Urinary bladder (tissue), 4 donors: ENCODE measurements around the gene IGSF23. TPM values are rescaled to one million over a fixed set of nuclear protein-coding genes. Genes with fewer than 3 reads are reported as not detected.
"Not testable (repeated sequence)": the region's sequence is repeated elsewhere in the genome, so short reads cannot be mapped to it uniquely, and the experiment has no call there.

ENCODE experiments used
- DNase-seq: peaks from one replicate; pipeline ENCODE4 v3.0.0-alpha.2; 2015; ENCODE audit errors: extremely low spot score
- H3K27ac ChIP-seq: one replicate; pipeline ENCODE4 v1.5.1; 2013; ENCODE audit warnings: low read depth, mild to moderate bottlenecking, moderate library complexity
- H3K36me3 ChIP-seq: one replicate; pipeline ENCODE4 v1.6.1; 2013; ENCODE audit warnings: mild to moderate bottlenecking, moderate library complexity; ENCODE audit not compliant: insufficient read depth
- H3K4me1 ChIP-seq: one replicate; pipeline ENCODE4 v1.6.1; 2013; ENCODE audit warnings: mild to moderate bottlenecking, moderate library complexity; ENCODE audit not compliant: insufficient read depth
- H3K4me3 ChIP-seq: one replicate; pipeline ENCODE4 v1.5.1; 2013; ENCODE audit warnings: low read depth, low read length
- WGBS: extraction: QIAGEN DNeasy Blood & Tissue Kit; methylation state at CpG from one replicate; pipeline ENCODE4 v1.1.7; 2013; 5-methylcytosine and 5-hydroxymethylcytosine counted together
- polyA plus RNA-seq: library from polyadenylated mRNA; stranded (reverse); fragments of 200-250 nt; gene quantifications from one replicate; pipeline ENCODE4 v1.2.3, GENCODE V29; 2013
- total RNA-seq: library from RNA; depleted of rRNA; stranded (reverse); fragments of >200 nt; gene quantifications from one replicate; pipeline ENCODE4 v1.2.3, GENCODE V29; 2014
- donor health status: healthy with polysubstance abuse.
- donor health status: healthy.

IGSF23 gene
- total and polyA plus RNA-seq, 2 donors, result not detected

DNA sequence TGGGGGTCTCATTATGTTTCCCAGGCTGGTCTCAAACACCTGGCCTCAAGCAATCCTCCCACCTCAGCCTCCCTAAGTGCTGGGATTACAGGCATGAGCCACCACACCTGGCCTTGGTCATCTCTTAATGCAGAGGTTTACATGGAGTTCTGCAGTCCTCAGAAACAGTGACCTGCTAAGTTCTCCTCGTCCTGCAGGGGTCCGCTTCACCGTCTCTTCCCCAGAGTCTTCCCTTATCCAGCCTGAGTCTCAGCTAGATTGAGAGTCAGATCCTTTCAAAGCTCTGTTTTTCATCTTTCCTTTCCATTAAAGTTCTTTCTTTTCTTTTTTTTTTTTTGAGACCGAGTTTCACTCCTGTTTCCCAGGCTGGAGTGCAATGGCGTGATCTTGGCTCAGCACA lies 2.9 kb upstream of the IGSF23 start:
- H3K4me3 ChIP-seq, H3K27ac ChIP-seq, H3K36me3 ChIP-seq, H3K4me1 ChIP-seq, DNase-seq: not testable (repeated sequence)
- WGBS, result 55% methylated on average over 5 of the region's 5 CpGs

DNA sequence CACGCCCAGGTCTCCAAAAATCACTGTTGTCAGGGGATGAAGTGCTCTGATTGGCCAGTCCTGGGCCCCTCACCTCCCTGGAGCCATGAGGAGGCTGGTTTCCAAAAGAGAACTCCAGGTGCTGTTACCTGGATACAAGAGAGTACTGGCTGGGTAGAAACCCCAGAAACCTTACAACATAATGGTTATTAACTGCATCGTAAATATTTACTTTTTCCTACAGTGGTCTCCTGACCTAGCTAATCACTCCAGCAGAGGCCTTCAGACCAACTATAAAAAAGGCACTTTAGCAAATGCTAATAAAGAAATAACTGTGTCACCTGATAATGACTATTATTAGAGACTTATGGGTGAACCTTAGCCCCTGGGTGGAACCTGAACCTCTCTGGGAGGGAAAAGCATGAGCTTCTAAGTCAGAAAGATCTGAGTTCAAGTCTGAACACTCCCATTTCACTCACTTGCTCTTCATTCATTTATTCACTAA lies 1.5 kb upstream of the IGSF23 start:
- H3K4me3 ChIP-seq, result no peak overlapping the region
- no peaks in the 10 kb centered on the region for H3K36me3 ChIP-seq
- no peak overlapping the region for H3K27ac ChIP-seq
- no peak for DNase-seq
- WGBS, result 82% methylated on average over 2 of the region's 2 CpGs
- no peaks in the 10 kb centered on the region for H3K4me1 ChIP-seq

- DNase-seq, result no peak
- no peak overlapping the region for H3K27ac ChIP-seq
- no peaks in the 10 kb centered on the region for H3K4me1 ChIP-seq
- no peak overlapping the region for H3K4me3 ChIP-seq
- no peaks in the 10 kb centered on the region for H3K36me3 ChIP-seq
- WGBS, result 95% methylated on average over 10 of the region's 10 CpGs
These were observed 950 bp downstream of the IGSF23 start for GRCh38 chr19:44614313-44614712.

DNA sequence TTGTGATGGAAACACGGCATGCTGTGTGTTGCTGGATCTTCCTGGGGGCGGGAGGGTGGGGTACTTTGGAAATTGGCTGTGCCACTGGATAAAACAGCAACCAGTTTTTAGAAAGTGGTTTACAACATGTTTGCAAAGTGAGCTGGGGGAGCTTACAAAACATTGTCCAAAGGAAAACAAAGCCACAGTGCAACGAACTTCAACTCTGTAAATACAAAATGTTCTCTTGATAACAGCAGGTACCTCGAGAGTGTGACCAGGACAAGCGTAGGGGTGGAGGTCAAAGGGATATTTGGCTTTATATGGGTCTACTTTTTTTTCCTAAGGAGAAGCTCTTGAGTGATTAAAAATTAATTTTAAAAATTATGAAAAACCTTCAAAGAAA lies 2.5 kb downstream of the IGSF23 start:
- no peaks in the 10 kb centered on the region for H3K36me3 ChIP-seq
- no peaks in the 10 kb centered on the region for H3K4me1 ChIP-seq
- H3K4me3 ChIP-seq, result no peak overlapping the region
- DNase-seq, result no peak
- no peak overlapping the region for H3K27ac ChIP-seq
- WGBS, result 54% methylated on average over 5 of the region's 5 CpGs

- Histone ChIP-seq H3K4me1 (no peaks in the 10 kb centered on the region), H3K27ac (no peak overlapping the region), H3K36me3 (no peaks in the 10 kb centered on the region), H3K4me3 (no peak overlapping the region)
- no peak for DNase-seq
- WGBS, result 84% methylated on average over 8 of the region's 8 CpGs
These were observed 3.9 kb downstream of the IGSF23 start for GRCh38 chr19:44617110-44617880.

DNA sequence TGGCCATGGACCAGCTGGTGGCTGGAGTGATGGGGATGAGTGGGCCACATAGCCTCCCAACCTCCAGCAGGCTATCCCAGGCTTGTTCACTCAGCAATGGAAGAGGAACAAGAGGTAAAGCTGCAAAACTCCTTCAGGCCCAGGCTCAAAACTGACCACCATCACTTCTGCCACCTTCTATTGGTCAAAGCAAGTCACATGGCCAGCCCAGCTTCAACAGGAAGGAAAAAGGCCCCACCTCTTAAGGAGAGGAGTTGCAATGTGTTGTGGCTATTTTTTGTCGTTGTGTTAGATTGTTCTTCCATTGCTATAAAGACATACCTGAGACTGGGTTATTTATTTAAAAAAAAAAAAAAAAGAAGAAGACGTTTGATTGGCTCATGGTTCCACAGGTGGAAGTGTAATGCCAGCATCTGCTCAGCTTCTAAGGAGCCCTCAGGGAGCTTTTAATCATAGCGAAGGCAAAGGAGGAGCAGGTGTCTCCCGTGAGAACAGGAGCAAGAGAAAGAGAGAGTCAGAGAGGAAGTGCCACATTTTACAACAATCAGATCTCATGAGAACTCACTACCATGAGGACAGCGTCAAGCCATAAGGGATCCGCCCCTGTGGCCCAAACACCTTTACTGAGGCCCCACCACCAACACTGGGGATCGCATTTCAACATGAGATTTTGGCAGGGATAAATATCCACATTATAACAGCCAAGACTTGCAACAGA lies 5.4 kb downstream of the IGSF23 start:
- 76% methylated on average over 7 of the region's 7 CpGs for WGBS
- no peak for DNase-seq
- no peak overlapping the region for H3K27ac ChIP-seq
- H3K36me3 ChIP-seq, result no peaks in the 10 kb centered on the region
- no peak overlapping the region for H3K4me3 ChIP-seq
- H3K4me1 ChIP-seq, result no peaks in the 10 kb centered on the region

DNA sequence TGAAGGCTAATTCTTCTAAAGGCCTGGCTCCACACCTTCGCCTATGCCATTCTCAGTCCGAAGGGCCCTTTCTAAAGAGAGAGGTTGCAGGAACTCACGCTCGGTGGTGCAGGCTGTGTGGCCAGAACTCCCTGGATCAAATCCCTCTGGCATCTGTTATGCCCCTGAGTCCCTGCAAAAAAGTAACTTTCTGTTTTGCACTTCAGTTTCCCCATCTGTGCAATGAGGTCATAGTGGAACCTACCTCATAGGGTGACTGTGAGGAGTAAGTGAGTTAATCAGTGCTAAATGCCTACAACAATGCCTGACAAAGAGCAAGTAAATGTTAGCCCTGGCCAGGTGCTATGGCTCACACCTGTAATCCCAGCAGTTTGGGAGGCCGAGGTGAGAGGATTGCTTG lies 7.3 kb downstream of the IGSF23 start:
- Histone ChIP-seq H3K36me3 (no peaks in the 10 kb centered on the region), H3K27ac (no peak overlapping the region), H3K4me3 (no peak overlapping the region), H3K4me1 (no peaks in the 10 kb centered on the region)
- WGBS, result 90% methylated on average over 5 of the region's 5 CpGs
- no peak for DNase-seq

- no peak overlapping the region for H3K27ac ChIP-seq
- 89% methylated on average over 6 of the region's 6 CpGs for WGBS
- no peak for DNase-seq
- no peaks in the 10 kb centered on the region for H3K36me3 ChIP-seq
- no peaks in the 10 kb centered on the region for H3K4me1 ChIP-seq
- H3K4me3 ChIP-seq, result no peak overlapping the region
These were observed 8.0 kb downstream of the IGSF23 start for GRCh38 chr19:44621367-44621766.

DNA sequence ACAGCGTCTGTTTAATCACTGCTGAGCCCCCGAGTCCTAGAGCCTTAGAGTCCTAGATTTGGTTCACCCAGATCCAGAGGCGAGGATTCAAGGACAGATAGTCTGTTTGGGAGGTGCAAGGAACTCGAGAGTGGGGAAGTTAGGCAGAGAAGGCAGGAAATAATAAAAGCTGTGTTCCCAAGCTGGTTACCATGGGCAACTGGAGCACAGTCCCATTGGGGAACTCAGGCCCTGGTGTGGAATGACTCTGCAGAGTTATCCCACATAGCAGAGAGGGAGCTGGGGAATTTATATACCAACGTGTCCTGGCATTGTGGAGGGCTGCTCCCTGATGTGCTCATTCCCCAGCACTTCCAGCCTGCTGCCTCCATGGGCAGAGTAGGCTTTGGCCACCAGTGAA lies 9.7 kb downstream of the IGSF23 start:
- no peaks in the 10 kb centered on the region for H3K36me3 ChIP-seq
- no peak for DNase-seq
- H3K4me1 ChIP-seq, result no peaks in the 10 kb centered on the region
- H3K4me3 ChIP-seq, result no peak overlapping the region
- 47% methylated on average over 5 of the region's 5 CpGs for WGBS
- no peak overlapping the region for H3K27ac ChIP-seq

DNA sequence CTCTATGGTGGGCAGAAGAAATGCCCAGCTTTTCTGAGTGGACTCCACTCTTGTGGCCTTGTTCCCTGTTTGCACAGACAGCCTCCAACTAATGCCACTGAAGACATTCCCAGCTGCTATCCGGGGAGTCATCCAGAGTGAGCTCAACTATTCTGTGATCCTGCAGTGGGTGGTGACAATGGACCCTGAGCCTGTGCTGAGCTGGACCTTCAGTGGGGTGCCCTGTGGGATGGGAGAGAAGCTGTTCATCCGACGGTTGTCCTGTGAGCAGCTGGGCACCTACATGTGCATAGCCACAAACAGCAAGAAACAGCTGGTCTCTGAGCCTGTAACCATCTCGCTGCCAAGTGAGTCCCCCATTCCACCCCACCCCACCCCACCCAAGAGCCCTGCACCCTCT lies 10.3 kb downstream of the IGSF23 start:
- no peaks in the 10 kb centered on the region for H3K36me3 ChIP-seq
- H3K27ac ChIP-seq, result no peak overlapping the region
- no peak for DNase-seq
- WGBS, result 85% methylated on average over 4 of the region's 4 CpGs
- H3K4me3 ChIP-seq, result no peak overlapping the region
- no peaks in the 10 kb centered on the region for H3K4me1 ChIP-seq

GRCh38 chr19:44624840-44625354 lies 11.5 kb downstream of the IGSF23 start:
- no peak overlapping the region for H3K4me3 ChIP-seq
- H3K36me3 ChIP-seq, result no peaks in the 10 kb centered on the region
- no peaks in the 10 kb centered on the region for H3K4me1 ChIP-seq
- H3K27ac ChIP-seq, result no peak overlapping the region
- no peak for DNase-seq
- 94% methylated on average over 4 of the region's 4 CpGs for WGBS

- H3K36me3 ChIP-seq, H3K4me3 ChIP-seq, DNase-seq, H3K4me1 ChIP-seq, H3K27ac ChIP-seq: not testable (repeated sequence)
- WGBS, result 86% methylated on average over 4 of the region's 4 CpGs
These were observed 12.3 kb downstream of the IGSF23 start for GRCh38 chr19:44625637-44626036.

DNA sequence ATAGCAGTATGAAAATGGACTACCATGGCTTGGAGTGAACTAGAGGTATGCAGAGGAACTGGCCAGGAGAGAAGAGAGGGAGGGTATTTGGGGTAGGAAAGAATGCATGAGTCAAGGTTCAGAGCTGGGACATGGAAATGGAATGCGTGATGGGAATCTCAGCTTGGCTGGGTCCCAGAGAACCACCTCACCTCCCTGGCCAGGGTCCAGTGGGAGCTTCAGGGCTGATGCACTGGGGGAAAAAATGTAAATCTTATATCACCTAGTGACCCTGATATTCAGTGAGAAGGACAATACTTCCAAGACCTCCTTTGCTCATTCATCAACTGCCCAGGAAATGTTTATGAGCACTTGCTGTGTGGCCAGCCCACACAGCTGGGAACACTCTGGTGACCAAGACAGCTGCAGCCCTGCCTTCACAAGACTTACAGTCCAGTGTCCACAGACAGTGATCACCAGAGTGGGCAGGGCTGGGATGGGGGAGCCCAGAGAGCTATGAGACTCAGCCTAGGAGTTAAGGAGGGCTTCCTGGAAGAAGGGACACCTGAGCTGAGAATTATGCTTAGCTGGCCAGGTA lies 12.8 kb downstream of the IGSF23 start:
- Histone ChIP-seq H3K4me3 (no peak overlapping the region), H3K27ac (no peak overlapping the region), H3K4me1 (no peaks in the 10 kb centered on the region), H3K36me3 (no peaks in the 10 kb centered on the region)
- no peak for DNase-seq
- 14% methylated on average over 1 of the region's 1 CpG for WGBS

DNA sequence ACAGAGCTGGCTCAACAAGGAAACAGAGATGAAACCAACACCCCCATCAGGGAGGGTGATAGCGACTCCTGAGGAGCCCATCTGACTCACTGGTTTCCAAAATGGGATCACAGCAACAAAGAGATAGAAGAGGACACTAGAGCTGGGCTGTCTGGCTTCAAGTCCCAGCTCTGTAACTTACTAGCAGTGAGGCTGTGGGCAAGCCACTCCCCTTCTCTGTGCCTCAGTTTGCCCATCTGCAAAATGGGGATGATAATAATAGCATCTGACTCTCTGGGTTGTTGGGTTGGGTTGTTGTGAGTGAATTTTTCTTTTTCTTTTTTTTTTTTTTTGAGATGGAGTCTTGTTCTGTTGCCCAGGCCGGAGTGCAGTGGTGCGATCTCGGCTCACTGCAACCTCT lies 14.3 kb downstream of the IGSF23 start:
- WGBS, result 95% methylated on average over 4 of the region's 4 CpGs
- Histone ChIP-seq H3K36me3 (no peaks in the 10 kb centered on the region), H3K4me1 (no peaks in the 10 kb centered on the region), H3K27ac (no peak overlapping the region), H3K4me3 (no peak overlapping the region)
- DNase-seq, result no peak
